Activated CD4-positive, alpha-beta T cell treated with anti-CD3 and anti-CD28 coated beads for 24 hours (primary cell): ENCODE results near the gene GADL1.

Experiments
- DNase-seq, 2 donors: peaks; one replicate each; pipeline ENCODE4 v3.0.0-alpha.2; 2020; ENCODE audit warnings: low read depth in 2 of 2

The GADL1 gene

GRCh38 chr3:30894521-30895251, at the start of gene GADL1:
GADL1 (minus strand) TSS chr3:30894661; CDS start chr3:30894614, 47 bp downstream.
- no peak for DNase-seq

- no peak for DNase-seq
Measured at GRCh38 chr3:30944124-30944523, 49.7 kb upstream of the GADL1 start.

GRCh38 chr3:30943206-30943605, 48.7 kb upstream of the GADL1 start:
- DNase-seq = no peak

- no peak for DNase-seq
Measured at GRCh38 chr3:30941342-30941741, 46.9 kb upstream of the GADL1 start.

GRCh38 chr3:30940740-30941139, 46.3 kb upstream of the GADL1 start:
- no peak for DNase-seq

GRCh38 chr3:30934208-30934550, 39.7 kb upstream of the GADL1 start:
- DNase-seq = no peak

- DNase-seq = no peak
Measured at GRCh38 chr3:30933478-30934207, 39.2 kb upstream of the GADL1 start.

- no peak for DNase-seq
Measured at GRCh38 chr3:30932513-30933098, 38.1 kb upstream of the GADL1 start.

GRCh38 chr3:30924763-30925162, 30.3 kb upstream of the GADL1 start:
- DNase-seq = no peak

GRCh38 chr3:30919564-30919963, 25.1 kb upstream of the GADL1 start:
- no peak for DNase-seq

GRCh38 chr3:30918761-30919160, 24.3 kb upstream of the GADL1 start:
- DNase-seq = no peak

- DNase-seq = no peak
Measured at GRCh38 chr3:30915782-30916181, 21.3 kb upstream of the GADL1 start.

- no peak for DNase-seq
Measured at GRCh38 chr3:30914696-30915095, 20.2 kb upstream of the GADL1 start.

GRCh38 chr3:30913176-30913575, 18.7 kb upstream of the GADL1 start:
- DNase-seq = no peak

GRCh38 chr3:30912301-30912700, 17.8 kb upstream of the GADL1 start:
- no peak for DNase-seq

GRCh38 chr3:30908456-30909037, 14.1 kb upstream of the GADL1 start:
- DNase-seq = no peak

- no peak for DNase-seq
Measured at GRCh38 chr3:30904996-30905395, 10.5 kb upstream of the GADL1 start.

GRCh38 chr3:30895329-30895728, 868 bp upstream of the GADL1 start:
- no peak for DNase-seq

GRCh38 chr3:30893678-30894325, 659 bp downstream of the GADL1 start:
- DNase-seq = no peak

- no peak for DNase-seq
Measured at GRCh38 chr3:30890907-30891306, 3.6 kb downstream of the GADL1 start.

GRCh38 chr3:30886888-30887287, 7.6 kb downstream of the GADL1 start:
- no peak for DNase-seq

- no peak for DNase-seq
Measured at GRCh38 chr3:30878862-30879261, 15.6 kb downstream of the GADL1 start.
